ENCODE data around the gene SASH1.

SASH1 gene

DNA sequence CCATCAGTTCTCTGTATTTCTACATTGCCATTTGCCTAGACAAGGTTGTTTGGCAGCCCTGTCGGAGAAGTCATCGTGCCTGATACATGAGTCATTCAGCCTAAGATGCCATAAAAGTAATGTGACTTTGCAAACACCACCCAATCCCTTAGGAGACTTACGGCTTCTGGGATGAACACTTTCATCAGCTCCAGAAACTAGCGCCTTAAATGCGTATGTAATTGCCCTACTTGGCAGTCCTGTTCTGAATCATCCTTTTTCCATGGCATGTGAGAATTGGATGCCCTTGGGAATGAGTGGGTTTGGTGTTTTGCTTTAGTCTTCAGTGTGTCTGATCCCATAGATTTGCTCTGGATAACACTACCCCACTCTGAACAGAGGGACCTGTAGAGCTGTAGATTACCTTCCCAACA, 158.5 kb downstream of the SASH1 start:
- TF ChIP-seq, protein P1, sequence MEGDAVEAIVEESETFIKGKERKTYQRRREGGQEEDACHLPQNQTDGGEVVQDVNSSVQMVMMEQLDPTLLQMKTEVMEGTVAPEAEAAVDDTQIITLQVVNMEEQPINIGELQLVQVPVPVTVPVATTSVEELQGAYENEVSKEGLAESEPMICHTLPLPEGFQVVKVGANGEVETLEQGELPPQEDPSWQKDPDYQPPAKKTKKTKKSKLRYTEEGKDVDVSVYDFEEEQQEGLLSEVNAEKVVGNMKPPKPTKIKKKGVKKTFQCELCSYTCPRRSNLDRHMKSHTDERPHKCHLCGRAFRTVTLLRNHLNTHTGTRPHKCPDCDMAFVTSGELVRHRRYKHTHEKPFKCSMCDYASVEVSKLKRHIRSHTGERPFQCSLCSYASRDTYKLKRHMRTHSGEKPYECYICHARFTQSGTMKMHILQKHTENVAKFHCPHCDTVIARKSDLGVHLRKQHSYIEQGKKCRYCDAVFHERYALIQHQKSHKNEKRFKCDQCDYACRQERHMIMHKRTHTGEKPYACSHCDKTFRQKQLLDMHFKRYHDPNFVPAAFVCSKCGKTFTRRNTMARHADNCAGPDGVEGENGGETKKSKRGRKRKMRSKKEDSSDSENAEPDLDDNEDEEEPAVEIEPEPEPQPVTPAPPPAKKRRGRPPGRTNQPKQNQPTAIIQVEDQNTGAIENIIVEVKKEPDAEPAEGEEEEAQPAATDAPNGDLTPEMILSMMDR (conservative IDR thresholded peaks at IDR 0.05; ENCODE audit: control insufficient read depth, insufficient read depth, low read depth, low read length) = no peak
- peak overlapping the region; percentile 20 for H3K4me3 ChIP-seq (ENCODE audit: control insufficient read depth, low read depth, low read length)
- DNase-seq (ENCODE audit: low read depth) = peak; percentile 100

GRCh38 chr6:148502083-148502772, 159.6 kb downstream of the SASH1 start:
- no peak overlapping the region for H3K4me3 ChIP-seq (ENCODE audit: control insufficient read depth, low read depth, low read length)
- TF ChIP-seq, protein P1 (conservative IDR thresholded peaks at IDR 0.05; ENCODE audit: control insufficient read depth, insufficient read depth, low read depth, low read length) = no peak
- DNase-seq (ENCODE audit: low read depth) = peak; percentile 92

DNA sequence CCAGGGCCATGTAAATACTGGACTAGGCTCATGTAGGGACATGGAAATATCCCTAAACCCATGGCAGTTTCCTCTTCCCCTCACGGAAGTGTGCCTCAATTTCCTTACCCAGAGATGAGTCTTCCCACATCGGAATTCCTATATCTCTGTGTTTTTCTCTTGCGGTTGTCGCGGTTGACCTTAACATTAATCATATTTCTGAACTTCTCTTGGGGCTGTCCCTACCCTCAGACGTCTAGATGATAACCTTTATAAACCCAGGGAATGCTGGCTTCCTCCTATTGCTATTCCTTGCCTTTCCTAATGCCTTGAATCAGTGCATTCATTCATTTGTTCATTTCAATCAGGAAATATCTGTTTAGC, 160.1 kb downstream of the SASH1 start:
- TF ChIP-seq, protein P1 (conservative IDR thresholded peaks at IDR 0.05; ENCODE audit: control insufficient read depth, insufficient read depth, low read depth, low read length) = no peak
- no peak overlapping the region for H3K4me3 ChIP-seq (ENCODE audit: control insufficient read depth, low read depth, low read length)
- DNase-seq (ENCODE audit: low read depth) = no peak

DNA sequence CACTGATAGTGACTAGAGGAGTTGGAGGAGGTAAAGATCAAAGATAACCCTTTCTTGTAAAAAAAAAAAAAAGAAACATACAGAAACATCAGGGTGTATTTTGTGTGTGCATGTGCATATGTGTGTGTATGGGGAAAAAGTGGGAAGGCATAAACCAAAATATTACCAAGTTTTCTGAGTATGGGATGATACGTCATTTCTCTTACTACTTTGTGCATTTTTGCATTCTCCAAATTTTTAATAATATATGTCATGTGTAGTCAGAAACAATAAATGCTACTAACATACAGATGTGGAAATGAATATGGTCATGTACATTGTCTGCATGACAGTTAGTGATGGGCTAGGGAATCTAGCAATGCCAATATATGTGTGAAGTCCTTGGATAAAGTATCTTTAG, 161.1 kb downstream of the SASH1 start:
- TF ChIP-seq, protein P1 (conservative IDR thresholded peaks at IDR 0.05; ENCODE audit: control insufficient read depth, insufficient read depth, low read depth, low read length) = no peak
- no peak for DNase-seq (ENCODE audit: low read depth)
- H3K4me3 ChIP-seq (ENCODE audit: control insufficient read depth, low read depth, low read length) = no peak overlapping the region

DNA sequence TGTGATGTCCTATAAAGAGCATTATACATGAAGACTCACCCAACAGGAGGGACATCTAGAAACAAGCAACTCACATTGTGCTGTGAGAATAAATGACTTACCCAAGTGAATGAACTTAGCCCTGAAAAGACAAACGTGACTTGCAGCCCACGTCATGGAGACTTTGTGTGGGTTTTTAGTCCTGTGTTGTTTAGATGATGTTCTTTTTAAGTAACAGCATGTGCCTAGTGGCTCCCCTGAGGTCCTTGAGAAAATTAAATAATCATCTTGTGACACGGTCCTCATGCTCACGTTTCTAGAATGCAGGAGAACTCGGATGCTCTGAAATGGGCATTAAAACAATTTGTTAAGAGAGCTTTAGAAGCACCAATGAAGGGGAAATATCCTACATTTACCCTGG, 165.1 kb downstream of the SASH1 start:
- TF ChIP-seq, protein P1 (conservative IDR thresholded peaks at IDR 0.05; ENCODE audit: control insufficient read depth, insufficient read depth, low read depth, low read length) = no peak
- peak; percentile 97 for DNase-seq (ENCODE audit: low read depth)
- H3K4me3 ChIP-seq (ENCODE audit: control insufficient read depth, low read depth, low read length) = peak overlapping the region; percentile 67

GRCh38 chr6:148508401-148509041, 165.9 kb downstream of the SASH1 start:
- TF ChIP-seq, protein P1 (conservative IDR thresholded peaks at IDR 0.05; ENCODE audit: control insufficient read depth, insufficient read depth, low read depth, low read length) = peak; percentile 4
- H3K4me3 ChIP-seq (ENCODE audit: control insufficient read depth, low read depth, low read length) = peak overlapping the region; percentile 67
- DNase-seq (ENCODE audit: low read depth) = peak; percentile 93

Data from fibroblast of mammary gland (primary cell).